IgD-negative memory B cell (primary cell): Measurements from ENCODE around the gene LMTK2. TPM values are rescaled to one million over a fixed set of nuclear protein-coding genes. Genes with fewer than 3 reads are reported as not detected.

ENCODE experiments used
- H3K27ac Mint-ChIP-seq, 3 donors: one replicate each; pipeline ENCODE4 v1.8.0; 2020 to 2022; ENCODE audit warnings: mild to moderate bottlenecking in 3 of 3, mixed read lengths in 3 of 3, moderate library complexity in 1 of 3
- H3K27me3 Mint-ChIP-seq: one replicate; pipeline ENCODE4 v1.8.0; 2021; ENCODE audit warnings: mixed read lengths
- H3K36me3 Mint-ChIP-seq: one replicate; pipeline ENCODE4 v1.8.0; 2020; ENCODE audit warnings: mild to moderate bottlenecking, mixed read lengths
- H3K4me1 Mint-ChIP-seq, 3 donors: one replicate each; pipeline ENCODE4 v1.8.0; 2020 to 2022; ENCODE audit warnings: mixed read lengths in 3 of 3, mild to moderate bottlenecking in 1 of 3
- H3K4me3 Mint-ChIP-seq, 4 donors: one replicate each; pipeline ENCODE4 v1.8.0; 2020 to 2022; ENCODE audit warnings: mild to moderate bottlenecking in 4 of 4, mixed read lengths in 4 of 4, moderate library complexity in 3 of 4
- H3K9me3 Mint-ChIP-seq, 3 donors: one replicate each; pipeline ENCODE4 v1.8.0; 2020 to 2021; ENCODE audit warnings: mixed read lengths in 3 of 3, mild to moderate bottlenecking in 1 of 3
- polyA plus RNA-seq: library from polyadenylated mRNA; unstranded; fragments of 300-500 nt; fragmentation: Illumina TruSeq; gene quantifications from one replicate; pipeline ENCODE4 v1.2.3, GENCODE V29; 2021

The LMTK2 gene
- polyA plus RNA-seq, 1 donor from 2014 or later = 1.6 TPM

DNA sequence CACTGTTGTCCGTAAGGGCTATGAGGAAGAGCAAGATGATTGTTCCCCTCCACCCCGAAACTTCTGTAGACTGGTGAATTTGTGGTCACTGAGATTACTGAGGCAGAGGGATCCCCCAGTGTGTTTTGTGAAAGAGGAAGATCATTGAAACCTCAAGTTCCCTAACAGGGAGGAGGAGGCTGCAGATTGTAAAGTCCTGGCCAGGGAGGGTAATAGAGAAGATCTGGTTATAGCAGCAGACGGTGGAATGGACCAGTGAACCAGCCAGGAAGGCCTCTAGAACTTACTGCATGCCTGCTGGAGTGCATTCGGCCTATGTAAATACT, 31.1 kb downstream of the LMTK2 start:
- peak overlapping the region; percentile 1 to 48 (median 1) for H3K27ac Mint-ChIP-seq
- peaks cover 37% of the 10 kb centered on the region for H3K27me3 Mint-ChIP-seq
- H3K9me3 Mint-ChIP-seq = no peaks in the 10 kb centered on the region
- peaks cover 25 to 31% (median 29%) of the 10 kb centered on the region in 3 donors for H3K4me1 Mint-ChIP-seq
- H3K4me3 Mint-ChIP-seq = peak overlapping the region in 2 of 4 donors; percentile 0 to 58
- peaks cover 18% of the 10 kb centered on the region for H3K36me3 Mint-ChIP-seq

- H3K27ac Mint-ChIP-seq = no peak overlapping the region
- H3K27me3 Mint-ChIP-seq = peaks cover 40% of the 10 kb centered on the region
- peaks cover 23% of the 10 kb centered on the region for H3K36me3 Mint-ChIP-seq
- H3K4me3 Mint-ChIP-seq = no peak overlapping the region
- peaks cover 16 to 22% (median 21%) of the 10 kb centered on the region in 3 donors for H3K4me1 Mint-ChIP-seq
- no peaks in the 10 kb centered on the region for H3K9me3 Mint-ChIP-seq
These were observed 32.0 kb downstream of the LMTK2 start for GRCh38 chr7:98138672-98139071.

GRCh38 chr7:98142658-98143057, 36.0 kb downstream of the LMTK2 start:
- H3K4me3 Mint-ChIP-seq = no peak overlapping the region
- H3K36me3 Mint-ChIP-seq = peaks cover 33% of the 10 kb centered on the region
- H3K4me1 Mint-ChIP-seq = peaks cover 3 to 10% (median 4%) of the 10 kb centered on the region in 3 donors
- no peak overlapping the region for H3K27ac Mint-ChIP-seq
- H3K9me3 Mint-ChIP-seq = peaks cover 4 to 6% (median 5%) of the 10 kb centered on the region in 3 donors
- peaks cover 25% of the 10 kb centered on the region for H3K27me3 Mint-ChIP-seq

DNA sequence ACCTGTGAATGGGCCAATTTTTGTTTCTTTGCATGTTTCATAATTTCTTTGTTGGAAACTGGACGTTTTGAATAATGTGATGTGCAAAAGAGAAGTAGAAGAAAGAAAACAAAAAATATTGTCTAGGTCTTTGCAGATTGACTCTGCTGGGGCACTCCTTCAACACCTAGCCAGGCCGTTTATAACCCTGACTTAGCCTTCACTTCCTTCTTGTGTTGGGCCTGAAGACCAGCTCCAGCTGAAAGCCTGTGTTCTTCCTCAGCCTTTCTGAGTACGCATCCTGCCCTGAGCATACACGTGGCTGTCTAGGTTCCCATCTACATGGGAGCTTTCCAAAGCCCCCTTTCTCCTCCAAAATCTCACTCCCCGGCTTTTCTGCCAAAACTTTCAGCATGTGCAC, 41.9 kb downstream of the LMTK2 start:
- H3K4me3 Mint-ChIP-seq = no peak overlapping the region
- no peaks in the 10 kb centered on the region for H3K4me1 Mint-ChIP-seq
- H3K36me3 Mint-ChIP-seq = peaks cover 20% of the 10 kb centered on the region
- H3K27me3 Mint-ChIP-seq = peaks cover 7% of the 10 kb centered on the region
- peaks cover 4 to 6% (median 5%) of the 10 kb centered on the region in 3 donors for H3K9me3 Mint-ChIP-seq
- no peak overlapping the region for H3K27ac Mint-ChIP-seq

GRCh38 chr7:98149116-98149692, 42.5 kb downstream of the LMTK2 start:
- H3K27me3 Mint-ChIP-seq = peaks cover 7% of the 10 kb centered on the region
- H3K27ac Mint-ChIP-seq = no peak overlapping the region
- peaks cover 4 to 6% (median 5%) of the 10 kb centered on the region in 3 donors for H3K9me3 Mint-ChIP-seq
- H3K4me3 Mint-ChIP-seq = no peak overlapping the region
- peaks cover 22% of the 10 kb centered on the region for H3K36me3 Mint-ChIP-seq
- H3K4me1 Mint-ChIP-seq = no peaks in the 10 kb centered on the region

DNA sequence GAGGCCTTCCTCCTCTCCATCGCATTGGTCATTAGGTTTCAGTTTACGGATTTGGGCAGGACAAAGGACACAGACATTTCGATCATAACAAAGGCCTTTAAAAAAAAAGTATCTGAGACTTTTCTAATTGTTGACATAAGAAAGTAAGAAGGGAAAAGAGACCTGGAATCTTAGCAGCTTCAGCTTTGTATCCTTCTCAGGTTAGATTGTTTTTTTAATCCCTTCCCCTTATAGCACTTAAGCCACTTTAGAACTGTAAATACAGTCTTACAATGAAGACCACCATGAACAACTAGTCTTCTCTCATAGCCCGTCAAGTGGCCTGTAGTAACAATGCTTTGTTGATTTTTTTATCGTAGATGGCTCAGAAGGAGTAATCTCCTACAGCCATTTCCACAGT, 45.2 kb downstream of the LMTK2 start:
- Mint-ChIP-seq H3K4me1 (no peaks in the 10 kb centered on the region), H3K9me3 (no peaks in the 10 kb centered on the region), H3K4me3 (no peak overlapping the region), H3K36me3 (peaks cover 25% of the 10 kb centered on the region), H3K27me3 (peaks cover 7% of the 10 kb centered on the region), H3K27ac (no peak overlapping the region)

DNA sequence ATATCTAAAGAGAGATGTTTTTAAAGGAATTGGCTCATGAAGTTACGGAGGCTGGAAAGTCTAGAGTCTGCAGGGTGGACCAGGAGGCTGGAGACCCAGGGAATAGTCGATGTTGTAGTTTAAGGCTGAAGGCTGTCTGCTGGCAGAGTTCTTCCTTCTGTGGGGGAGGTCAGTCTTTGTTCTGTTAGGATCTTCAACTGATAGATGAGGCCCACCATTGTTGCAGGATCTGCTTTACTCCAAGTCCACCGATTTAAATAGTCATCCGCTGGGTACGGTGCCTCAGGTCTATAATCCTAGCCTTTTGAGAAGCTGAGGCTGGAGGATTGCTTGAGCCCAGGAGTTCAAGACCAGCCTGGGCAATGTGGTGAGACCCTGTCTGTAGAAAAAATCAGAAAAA, 50.0 kb downstream of the LMTK2 start:
- Mint-ChIP-seq H3K4me3 (no peak overlapping the region), H3K9me3 (no peaks in the 10 kb centered on the region), H3K36me3 (peaks cover 26% of the 10 kb centered on the region), H3K4me1 (no peaks in the 10 kb centered on the region), H3K27ac (no peak overlapping the region), H3K27me3 (peaks cover 3% of the 10 kb centered on the region)

DNA sequence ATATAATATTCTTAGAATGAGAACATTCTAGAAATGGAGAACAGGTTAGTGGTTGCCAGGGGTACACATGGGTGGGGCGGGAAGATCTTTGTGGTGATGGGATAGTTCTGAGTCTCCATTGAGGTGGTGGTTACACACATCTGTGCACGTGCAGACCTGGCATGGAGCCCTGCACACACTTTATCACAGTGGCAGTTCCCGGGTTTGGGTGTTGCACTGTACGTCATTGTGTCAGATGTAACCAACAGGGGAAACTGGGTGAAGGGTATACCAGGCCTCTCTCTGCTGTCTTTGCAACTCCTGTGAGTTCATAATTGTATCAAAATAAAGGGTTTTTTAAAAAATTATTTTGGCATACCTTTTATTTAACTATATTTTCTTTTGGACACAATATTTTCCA, 51.1 kb downstream of the LMTK2 start:
- H3K9me3 Mint-ChIP-seq = no peaks in the 10 kb centered on the region
- no peaks in the 10 kb centered on the region for H3K27me3 Mint-ChIP-seq
- peaks cover 2 to 4% (median 3%) of the 10 kb centered on the region in 3 donors for H3K4me1 Mint-ChIP-seq
- no peak overlapping the region for H3K27ac Mint-ChIP-seq
- peaks cover 23% of the 10 kb centered on the region for H3K36me3 Mint-ChIP-seq
- no peak overlapping the region for H3K4me3 Mint-ChIP-seq

DNA sequence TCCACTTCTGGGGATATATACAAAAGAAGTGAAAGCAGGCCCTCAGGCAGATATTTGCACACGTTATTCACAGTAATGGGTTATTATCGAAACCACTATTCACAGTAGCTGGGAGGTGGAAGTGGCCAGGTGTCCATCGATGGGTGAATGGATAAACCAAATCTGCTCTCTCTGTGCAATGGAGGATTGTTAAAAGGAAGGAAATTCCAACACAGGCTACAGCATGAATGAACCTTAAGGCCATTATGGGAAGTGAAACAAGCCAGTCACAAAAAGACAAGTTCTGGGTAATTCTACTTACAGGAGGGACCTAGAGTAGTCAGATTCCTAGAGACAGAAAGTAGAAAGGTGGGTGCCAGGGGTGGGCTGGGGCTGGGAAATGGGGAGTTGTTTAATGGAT, 56.1 kb downstream of the LMTK2 start:
- H3K4me1 Mint-ChIP-seq = peaks cover 5 to 10% (median 6%) of the 10 kb centered on the region in 3 donors

DNA sequence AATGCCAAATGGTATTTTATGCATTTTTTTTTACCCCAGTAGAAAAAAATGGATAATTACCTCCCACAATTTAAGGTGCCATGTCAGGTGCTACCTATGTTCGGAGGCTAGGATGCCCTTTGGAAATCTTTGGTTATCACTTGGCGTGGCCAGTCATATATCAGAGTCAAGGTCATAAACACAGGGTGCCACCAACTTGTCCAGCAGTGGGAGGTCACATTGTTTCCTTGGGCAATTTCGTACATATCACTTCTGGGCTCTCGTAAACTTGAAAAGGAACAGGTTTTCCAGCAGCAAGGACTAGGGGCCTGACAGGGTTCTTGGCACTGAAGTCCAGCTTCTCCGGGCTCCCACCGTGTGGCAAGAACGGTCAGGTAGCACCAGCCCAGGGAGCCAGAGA, 56.6 kb downstream of the LMTK2 start:
- Mint-ChIP-seq H3K4me1 (peaks cover 5 to 10% (median 6%) of the 10 kb centered on the region in 3 donors), H3K27me3 (no peaks in the 10 kb centered on the region), H3K27ac (no peak overlapping the region), H3K4me3 (no peak overlapping the region), H3K9me3 (no peaks in the 10 kb centered on the region), H3K36me3 (peaks cover 5% of the 10 kb centered on the region)

More for the DNA sequence above, 56.1 kb downstream of the LMTK2 start:
- Mint-ChIP-seq H3K4me3 (no peak overlapping the region), H3K9me3 (no peaks in the 10 kb centered on the region), H3K27me3 (no peaks in the 10 kb centered on the region), H3K36me3 (peaks cover 7% of the 10 kb centered on the region), H3K27ac (no peak overlapping the region)

DNA sequence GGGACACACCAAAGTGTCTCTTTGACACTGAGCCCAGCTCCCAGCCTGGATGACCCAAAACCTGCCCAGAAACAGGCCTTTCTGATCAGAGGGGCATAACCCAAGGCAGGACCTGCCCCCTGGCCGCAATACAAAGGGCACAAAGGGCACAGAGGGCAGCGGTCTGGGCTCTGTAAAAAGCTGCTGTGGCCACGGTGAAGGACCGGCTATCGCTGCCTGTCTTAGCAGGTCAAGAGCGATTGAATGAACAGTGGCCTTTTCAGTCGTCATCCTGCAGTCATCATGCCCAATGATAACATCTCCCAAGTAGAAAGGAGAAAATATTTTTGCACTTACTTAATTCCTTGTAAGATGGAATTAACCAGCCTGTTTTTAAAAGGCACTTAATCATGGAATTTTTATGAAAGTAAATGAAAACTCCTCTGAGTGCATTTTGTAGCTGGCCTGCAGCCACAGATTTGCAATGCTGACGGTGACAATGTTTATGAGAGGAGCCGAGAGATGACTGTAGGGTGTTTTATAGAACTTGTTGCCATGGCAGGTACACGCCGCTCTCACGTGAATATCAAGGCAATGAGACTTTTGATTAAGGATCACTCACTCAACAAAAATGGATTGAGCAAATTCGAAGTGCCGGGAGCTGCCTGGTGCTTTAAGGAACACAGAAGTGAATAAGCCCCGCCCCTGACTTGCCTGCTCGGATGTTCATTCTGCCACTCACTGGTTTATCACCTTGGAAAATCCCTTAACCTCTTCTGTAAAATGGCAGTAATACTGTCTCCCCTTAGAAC, 57.2 kb downstream of the LMTK2 start:
- Mint-ChIP-seq H3K36me3 (peaks cover 4% of the 10 kb centered on the region), H3K27ac (no peak overlapping the region), H3K4me1 (peaks cover 7 to 12% (median 8%) of the 10 kb centered on the region in 3 donors), H3K27me3 (no peaks in the 10 kb centered on the region), H3K9me3 (no peaks in the 10 kb centered on the region), H3K4me3 (no peak overlapping the region)

- Mint-ChIP-seq H3K9me3 (no peaks in the 10 kb centered on the region), H3K36me3 (peaks cover 1% of the 10 kb centered on the region), H3K4me1 (peaks cover 7 to 12% (median 8%) of the 10 kb centered on the region in 3 donors), H3K27me3 (no peaks in the 10 kb centered on the region), H3K4me3 (no peak overlapping the region), H3K27ac (no peak overlapping the region)
These were observed 59.4 kb downstream of the LMTK2 start for GRCh38 chr7:98165827-98166667.

- Mint-ChIP-seq H3K27me3 (no peaks in the 10 kb centered on the region), H3K4me3 (no peak overlapping the region), H3K36me3 (peaks cover 1% of the 10 kb centered on the region), H3K4me1 (peaks cover 7 to 12% (median 8%) of the 10 kb centered on the region in 3 donors), H3K27ac (no peak overlapping the region), H3K9me3 (no peaks in the 10 kb centered on the region)
These were observed 60.0 kb downstream of the LMTK2 start for GRCh38 chr7:98166668-98166970.

DNA sequence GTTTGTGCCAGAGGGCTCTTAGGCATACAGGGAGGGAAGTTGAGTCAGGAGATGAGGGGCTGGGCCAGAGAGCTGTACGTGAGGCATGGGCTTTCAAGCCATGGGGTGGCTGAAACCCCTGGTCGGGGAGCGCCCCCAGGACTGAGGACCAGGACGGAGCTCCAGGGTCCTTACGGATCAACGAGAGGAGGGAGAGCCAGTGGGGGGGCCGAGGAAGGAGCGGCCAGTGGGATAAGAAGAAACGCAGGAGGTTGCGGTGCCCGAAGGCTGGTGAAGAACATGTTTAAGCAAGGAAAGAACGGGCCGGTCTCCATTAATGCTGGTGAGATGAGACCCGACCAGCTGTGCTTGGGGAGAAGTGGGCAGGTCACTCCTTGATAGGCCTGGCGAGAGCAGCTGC, 61.0 kb downstream of the LMTK2 start:
- Mint-ChIP-seq H3K36me3 (peaks cover 5% of the 10 kb centered on the region), H3K27me3 (no peaks in the 10 kb centered on the region), H3K4me1 (peaks cover 6 to 9% (median 7%) of the 10 kb centered on the region in 3 donors), H3K9me3 (no peaks in the 10 kb centered on the region), H3K27ac (no peak overlapping the region), H3K4me3 (no peak overlapping the region)

DNA sequence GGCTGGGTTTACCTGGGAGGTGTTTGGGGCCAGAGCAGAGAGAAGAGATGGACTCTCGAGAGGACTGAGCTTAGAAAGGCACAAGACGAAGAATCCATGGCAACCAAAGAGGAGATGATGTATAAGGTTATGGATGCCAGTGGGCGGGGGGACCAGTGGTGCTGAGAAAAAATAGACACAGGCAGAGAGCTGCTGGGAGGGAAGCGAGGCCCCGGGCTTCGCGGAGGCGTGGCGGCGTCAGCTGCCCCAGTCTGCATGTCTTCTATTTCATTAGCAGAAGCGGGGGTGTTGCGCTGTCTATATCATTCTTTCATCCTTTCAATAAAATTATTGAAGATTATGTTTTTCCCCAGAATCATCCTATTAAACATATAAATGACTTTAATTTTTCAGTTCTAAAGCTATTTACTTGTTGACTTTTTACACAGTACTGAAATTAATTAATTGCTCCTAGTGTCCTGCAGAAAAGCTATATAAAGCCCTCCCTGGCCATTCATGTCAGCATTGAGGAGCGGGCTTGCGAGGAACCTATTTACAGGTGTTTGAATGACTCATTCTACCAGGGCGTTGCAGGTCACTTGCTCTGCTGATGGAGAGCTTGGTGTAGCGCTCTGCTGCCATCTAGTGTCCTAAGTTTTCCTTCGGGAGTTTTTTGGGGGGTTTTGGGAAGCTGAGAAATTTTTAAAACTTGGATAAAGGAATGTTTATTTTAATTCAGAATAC, 61.7 kb downstream of the LMTK2 start:
- H3K4me1 Mint-ChIP-seq = peaks cover 3 to 4% (median 4%) of the 10 kb centered on the region in 3 donors
- peaks cover 5% of the 10 kb centered on the region for H3K36me3 Mint-ChIP-seq
- no peak overlapping the region for H3K27ac Mint-ChIP-seq
- no peaks in the 10 kb centered on the region for H3K27me3 Mint-ChIP-seq
- no peak overlapping the region for H3K4me3 Mint-ChIP-seq
- H3K9me3 Mint-ChIP-seq = no peaks in the 10 kb centered on the region
